NCI-H446 (cell line): ENCODE data around the gene RBFOX1.

ENCODE experiments used
- DNase-seq, 2 experiments: peaks; one replicate each; lab custom pipeline; 2025; lab: John Stamatoyannopoulos, UW

RBFOX1 gene

GRCh38 chr16:7420079-7420478 lies 87.4 kb downstream of the RBFOX1 start:
- DNase-seq: no peak

GRCh38 chr16:7420843-7421242 lies 88.2 kb downstream of the RBFOX1 start:
- no peak for DNase-seq

- no peak for DNase-seq
These were observed 88.9 kb downstream of the RBFOX1 start for GRCh38 chr16:7421578-7421977.

DNA sequence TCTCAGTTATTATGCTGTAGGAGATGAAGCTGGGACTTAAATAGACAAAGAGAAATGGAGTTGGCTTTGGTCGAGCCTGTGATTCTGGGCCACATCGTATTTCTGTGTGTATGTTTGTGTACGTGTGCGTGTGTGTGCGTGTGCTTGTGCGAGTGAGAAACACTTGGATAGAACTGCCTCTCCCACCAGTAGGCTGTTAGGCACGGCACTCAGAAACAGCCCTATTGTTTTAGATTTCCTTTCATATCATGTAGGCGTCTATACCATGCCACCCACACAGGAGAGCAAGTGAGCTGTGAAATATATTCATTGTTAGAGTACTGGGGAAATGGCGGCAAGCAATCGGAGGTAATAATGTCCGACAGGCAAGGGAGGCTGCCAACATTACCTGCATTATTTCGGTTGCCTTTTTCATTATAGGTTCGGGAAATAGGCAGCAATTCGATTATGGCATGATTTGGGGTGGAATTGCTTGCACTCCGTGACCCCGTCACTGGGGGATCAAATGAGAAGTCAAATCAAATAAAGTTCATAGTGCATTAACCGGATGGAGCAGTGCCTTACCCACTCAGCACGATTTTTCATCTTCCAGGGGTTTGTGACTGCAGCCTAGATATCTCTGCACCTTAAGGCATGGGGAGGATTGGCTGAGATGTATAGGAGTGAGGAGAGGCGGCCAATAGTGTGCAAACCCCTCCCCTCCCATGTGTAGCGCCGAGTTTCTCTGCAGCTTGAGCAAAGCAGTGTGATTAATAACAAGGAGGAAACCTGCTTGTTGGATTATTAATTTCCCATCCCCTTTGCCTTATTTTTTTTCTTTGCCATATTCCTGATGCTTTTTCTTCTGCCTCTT lies 89.6 kb downstream of the RBFOX1 start:
- no peak for DNase-seq

DNA sequence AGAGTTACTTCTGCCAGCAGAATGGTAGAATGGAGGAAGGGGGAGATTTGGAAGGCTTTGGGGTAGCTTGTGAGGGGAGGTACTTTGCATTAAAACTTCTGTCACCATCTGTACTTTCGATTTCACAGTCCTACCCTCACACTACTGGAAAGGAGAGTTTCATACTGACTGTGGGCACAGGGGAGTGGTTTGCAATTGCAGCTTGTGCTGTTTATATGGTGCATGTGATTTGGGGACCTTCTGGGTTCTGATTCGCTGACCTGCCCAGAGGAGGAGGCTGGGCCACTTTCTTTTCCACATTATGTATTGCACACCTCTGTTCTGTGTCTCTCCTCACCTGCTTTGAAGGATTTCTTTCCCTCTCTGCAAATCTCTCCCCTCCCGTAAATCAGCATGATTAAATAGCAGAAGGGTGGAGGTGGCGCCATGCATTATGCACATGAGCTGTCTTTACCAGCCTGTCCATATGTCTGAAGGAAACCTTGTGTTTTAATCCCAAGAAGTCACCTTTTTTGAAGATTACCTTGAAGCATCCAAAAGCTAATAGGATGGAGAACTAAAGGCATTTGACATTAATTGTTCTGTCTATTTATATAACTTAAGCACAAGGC lies 90.9 kb downstream of the RBFOX1 start:
- no peak for DNase-seq

GRCh38 chr16:7426161-7426560 lies 93.5 kb downstream of the RBFOX1 start:
- no peak for DNase-seq

- no peak for DNase-seq
These were observed 99.1 kb downstream of the RBFOX1 start for GRCh38 chr16:7431723-7432122.

DNA sequence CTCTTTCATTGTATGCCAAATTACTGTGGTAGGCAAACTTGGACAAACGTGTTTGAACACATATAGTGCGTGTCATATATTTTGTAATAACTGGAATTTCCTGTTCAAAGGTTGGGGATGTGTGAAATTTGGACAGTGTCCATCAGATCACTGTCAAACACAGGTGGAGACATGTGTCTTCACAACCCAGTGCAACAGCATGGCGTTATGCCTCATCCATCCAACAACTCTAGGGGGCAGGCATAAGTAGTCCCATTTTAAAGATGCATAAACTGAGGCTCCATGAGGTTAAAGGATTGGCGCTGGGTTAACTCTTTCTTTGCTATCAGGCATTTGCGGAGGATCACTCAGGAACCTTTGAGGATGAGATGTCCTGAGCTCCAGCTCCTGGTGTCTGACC lies 103.7 kb downstream of the RBFOX1 start:
- no peak for DNase-seq

GRCh38 chr16:7437135-7437804 lies 104.6 kb downstream of the RBFOX1 start:
- no peak for DNase-seq

DNA sequence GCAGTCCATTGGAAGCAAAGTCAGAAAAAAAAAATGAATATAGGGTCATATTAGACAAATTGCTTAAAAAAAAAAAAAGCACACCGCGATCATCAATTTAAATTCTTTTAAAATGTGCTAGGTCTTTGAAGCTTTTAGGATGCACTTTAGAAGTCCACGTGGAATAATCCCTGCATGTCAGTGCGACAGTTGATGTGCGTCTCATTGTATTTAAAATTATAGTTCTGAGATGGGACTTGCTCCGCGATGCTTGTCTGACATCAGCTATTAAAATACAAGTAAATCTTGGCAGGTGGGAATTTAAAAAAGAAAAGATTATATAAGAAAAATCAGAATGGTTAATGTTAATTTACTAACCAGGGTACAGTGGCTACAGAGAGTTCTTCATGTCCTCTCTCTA lies 105.2 kb downstream of the RBFOX1 start:
- DNase-seq: no peak

DNA sequence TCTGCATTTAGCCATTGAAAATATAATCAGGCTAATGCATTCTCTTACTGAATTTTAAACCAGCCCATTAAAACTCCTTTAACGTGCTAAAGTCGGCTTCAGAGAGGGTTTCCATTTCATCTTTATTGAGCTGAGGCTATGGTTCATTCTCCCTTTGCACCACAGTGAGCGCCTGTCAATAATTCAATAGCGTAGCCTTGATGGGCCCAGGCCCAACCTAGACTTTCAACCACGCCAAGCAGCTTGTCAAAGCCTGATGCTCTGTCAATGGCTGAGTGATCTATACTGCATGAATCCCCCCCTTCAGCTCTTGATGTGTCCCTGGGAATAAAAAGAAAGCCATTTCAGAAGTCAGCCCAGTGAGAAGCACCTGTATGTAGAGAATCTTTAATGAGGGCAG lies 106.0 kb downstream of the RBFOX1 start:
- no peak for DNase-seq

DNA sequence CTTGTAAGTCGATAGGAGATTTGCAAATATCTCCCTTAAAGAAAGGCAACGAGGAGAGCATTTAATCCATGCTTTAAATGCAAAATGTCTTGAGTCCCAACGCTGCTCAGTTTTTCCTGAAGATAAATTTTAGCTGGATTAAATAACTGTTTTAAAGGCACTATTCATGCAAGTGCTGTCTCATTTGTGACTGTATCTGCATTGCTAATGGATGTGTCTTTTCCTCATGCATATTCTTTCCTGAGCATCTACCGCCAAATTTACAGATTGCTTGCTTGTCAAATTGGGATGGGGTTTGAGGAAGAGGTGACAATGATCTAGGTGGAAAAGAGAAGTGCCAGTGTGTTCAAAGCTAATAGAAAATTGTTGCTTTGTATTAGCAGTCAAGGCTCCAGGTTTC lies 106.9 kb downstream of the RBFOX1 start:
- DNase-seq: no peak

DNA sequence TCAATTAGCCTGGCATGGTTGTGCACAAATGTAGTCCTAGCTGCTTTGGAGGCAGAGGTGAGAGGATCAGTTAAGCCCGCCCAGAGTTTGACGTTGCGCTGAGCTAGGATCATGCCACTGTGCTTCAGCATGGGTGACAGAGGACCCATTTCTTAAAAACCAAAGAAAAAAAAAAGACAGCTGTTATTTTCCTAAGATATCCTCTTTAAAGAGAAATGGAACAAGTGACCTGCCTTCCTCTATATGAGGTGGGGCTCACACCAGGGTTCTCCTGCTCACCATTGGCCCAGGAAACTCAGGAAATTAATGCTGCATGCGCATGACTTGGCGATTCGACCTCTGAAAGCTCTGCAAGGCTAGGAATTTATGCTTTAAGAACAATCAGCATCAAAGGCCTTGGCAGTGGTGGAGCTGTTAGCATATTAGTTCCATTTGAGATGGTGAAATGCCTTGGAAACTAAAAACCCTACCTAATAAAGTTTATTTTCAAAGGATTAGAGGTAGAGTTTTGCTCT lies 108.3 kb downstream of the RBFOX1 start:
- DNase-seq: no peak

DNA sequence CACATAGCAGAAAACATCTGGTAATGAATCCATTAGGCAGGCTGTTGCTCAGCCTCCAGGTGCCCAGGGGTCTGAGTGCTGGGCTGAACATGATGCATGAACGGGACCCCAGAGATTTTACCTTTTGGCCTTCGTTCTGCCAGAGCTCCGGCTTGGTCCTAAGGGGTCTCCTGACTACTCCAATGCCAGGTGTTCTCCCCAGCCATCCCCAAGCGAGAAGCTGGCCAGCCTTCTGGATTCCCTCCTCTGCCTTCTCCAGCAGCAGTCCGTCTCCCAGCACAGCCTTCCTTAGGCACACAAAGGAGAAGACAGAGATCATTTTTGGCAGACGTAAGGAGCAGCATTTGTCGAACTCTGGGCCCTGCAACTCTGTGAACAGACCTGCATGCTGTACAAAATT lies 109.4 kb downstream of the RBFOX1 start:
- no peak for DNase-seq

GRCh38 chr16:7443142-7443541 lies 110.5 kb downstream of the RBFOX1 start:
- DNase-seq: no peak

DNA sequence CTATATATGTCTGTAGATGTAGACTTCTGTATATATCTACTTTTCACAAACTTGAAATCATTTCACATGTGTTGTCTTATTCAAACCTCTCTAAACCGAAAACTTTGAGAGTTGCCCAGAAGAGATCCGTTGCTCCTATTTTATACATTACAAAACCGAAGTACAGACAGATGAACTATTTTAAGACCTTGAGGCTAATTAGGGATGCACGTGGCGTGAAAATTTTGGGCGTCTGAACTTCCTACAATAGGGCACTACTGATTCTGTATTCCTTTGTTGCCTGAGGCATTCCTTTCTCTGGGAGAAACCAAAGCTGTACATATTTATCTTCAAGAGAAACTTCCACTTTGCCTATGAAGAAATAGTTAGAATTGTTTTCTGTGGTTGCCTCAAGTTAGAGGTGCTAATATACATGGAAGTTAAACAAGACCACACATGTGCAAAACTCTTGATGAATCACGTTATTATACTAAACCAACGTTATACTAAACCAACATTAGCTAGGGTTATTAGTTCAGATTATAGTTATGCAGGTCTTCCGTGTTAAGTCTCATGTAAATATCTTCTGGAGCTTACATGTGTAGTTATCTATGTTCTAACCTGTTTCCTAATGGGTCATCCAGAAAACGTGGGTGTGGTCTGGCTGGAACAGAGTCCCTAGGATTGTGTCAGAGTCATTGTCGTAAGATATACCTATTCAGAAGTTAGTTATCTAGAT lies 111.2 kb downstream of the RBFOX1 start:
- no peak for DNase-seq

DNA sequence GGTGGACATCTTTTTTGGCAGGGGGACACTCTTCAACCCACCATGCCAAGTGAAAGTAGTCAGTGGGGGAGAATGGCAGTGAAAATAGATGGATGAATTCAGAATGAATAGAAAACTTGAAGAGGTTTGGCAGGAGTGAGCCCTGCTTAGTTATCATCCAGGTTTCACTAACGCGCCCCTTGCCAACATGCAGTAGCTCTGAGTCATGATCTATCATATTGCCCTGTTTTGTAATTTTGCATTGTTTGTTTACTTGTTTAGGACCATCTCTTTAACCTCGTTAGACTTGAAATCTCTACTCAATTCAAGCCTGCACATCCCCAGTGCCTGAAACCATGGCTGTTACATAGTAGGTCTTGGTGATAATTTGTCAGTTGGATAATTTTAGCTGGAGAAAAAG lies 116.7 kb downstream of the RBFOX1 start:
- DNase-seq: no peak

GRCh38 chr16:7449808-7450207 lies 117.2 kb downstream of the RBFOX1 start:
- DNase-seq: no peak

DNA sequence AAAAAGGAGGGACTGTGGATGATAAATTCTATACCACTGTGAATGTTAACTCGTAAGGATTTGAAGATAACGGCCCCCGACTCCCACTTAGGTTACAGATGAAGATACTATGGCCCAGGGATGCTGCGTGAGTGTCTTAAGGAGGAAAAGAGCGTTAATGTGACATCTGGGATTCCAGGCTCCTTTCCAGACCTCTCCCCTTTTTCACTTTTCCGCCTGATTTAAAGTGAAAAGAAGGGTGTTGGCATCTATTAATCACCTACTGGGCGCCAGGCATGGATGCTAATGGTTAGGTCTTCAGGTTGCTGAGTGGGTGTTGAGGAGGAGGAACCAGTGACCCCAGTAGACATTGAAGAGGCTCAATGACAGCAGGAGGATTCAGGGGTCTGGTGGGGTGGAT lies 117.8 kb downstream of the RBFOX1 start:
- DNase-seq: no peak

DNA sequence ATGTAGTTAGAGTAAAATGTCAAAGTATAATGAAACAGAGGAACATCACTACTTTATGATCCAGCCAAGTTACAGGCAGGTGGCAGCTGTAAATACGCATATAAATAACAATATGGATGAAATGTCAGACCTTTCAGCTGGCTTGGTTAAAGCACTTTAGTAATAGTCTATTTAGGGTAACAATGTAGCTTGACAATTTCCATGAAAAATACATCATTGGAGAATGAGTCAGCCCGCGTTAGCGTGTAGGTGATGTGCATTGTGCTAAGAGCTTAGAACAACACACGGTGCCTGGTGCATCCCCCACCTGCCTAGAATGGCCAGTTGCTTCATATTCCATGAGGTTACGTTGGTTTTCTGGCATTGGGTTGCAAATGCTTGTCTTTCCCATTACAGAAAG lies 119.4 kb downstream of the RBFOX1 start:
- no peak for DNase-seq

DNA sequence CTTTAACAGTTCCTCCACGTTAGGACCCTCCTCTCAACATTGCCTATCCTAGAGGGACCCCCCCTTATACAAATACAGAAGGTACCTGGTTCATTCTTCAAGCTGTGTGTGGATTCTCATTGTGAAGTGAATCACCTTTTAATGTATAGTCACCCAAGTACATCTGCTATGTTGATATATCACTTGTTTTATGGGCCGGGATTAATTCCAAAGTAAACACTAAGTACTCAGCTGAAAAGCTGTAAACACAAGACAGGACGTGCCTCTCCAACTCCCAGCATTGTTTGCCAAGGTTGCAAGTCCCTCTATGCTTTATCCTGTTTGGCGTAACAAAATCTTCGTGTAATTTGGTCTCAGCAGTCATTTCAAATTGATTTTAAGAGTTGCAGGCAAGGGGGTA lies 123.6 kb downstream of the RBFOX1 start:
- no peak for DNase-seq

DNA sequence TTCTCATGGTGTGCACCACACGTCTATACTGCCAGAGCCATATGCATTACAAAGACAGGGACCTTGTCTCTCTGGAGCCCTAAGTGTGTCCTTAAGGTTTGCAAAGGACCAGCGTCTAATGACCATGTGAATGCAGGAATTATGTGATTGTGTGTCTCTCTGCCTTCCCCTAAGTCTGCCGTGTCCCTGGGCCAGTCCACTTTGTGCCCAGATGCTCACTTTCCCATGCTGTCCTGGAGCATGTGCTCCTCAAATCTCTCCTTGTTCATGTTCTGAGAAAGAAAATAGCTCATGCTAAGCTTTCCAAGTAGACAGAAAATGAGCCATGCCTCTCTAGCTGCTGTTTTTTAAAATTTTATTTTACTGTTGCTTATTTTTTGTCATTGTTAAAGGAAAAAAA lies 125.5 kb downstream of the RBFOX1 start:
- DNase-seq: no peak
